Testis (tissue), 3 donors: ENCODE results near the gene CHRNB1. TPM values are rescaled to one million over a fixed set of nuclear protein-coding genes. Genes with fewer than 3 reads are reported as not detected.

Experiments used
- DNase-seq: peaks from one replicate; pipeline ENCODE4 v3.0.0-alpha.2; 2019
- H3K27ac ChIP-seq, 2 donors: fragments of 200-600 bp; sonication (generic); one replicate each; pipeline ENCODE4 v1.5.1; 2019
- H3K27me3 ChIP-seq: fragments of 200-600 bp; sonication (generic); one replicate; pipeline ENCODE4 v1.5.1; 2019
- H3K36me3 ChIP-seq: fragments of 200-600 bp; sonication (generic); one replicate; pipeline ENCODE4 v1.5.1; 2017; ENCODE audit warnings: low read depth; ENCODE audit errors: missing control alignments
- H3K4me1 ChIP-seq: fragments of 200-600 bp; sonication (generic); one replicate; pipeline ENCODE4 v1.5.1; 2019
- H3K4me3 ChIP-seq, 2 donors: fragments of 200-600 bp; sonication (generic); one replicate each; pipeline ENCODE4 v1.5.1; 2017 to 2019
- H3K9me3 ChIP-seq: fragments of 200-600 bp; sonication (generic); one replicate; pipeline ENCODE4 v1.5.1; 2017
- CTCF ChIP-seq, 3 experiments: fragments of 450-650 bp in 2 of 3; fragments of 200-600 bp in 1 of 3; sonication (generic) in 1 of 3; IDR thresholded peaks; one replicate each; pipeline ENCODE4 v1.5.1; 2016 to 2019; ENCODE audit warnings: antibody characterized with exemption in 3 of 3, mild to moderate bottlenecking in 2 of 3, moderate library complexity in 1 of 3
- POLR2A ChIP-seq: fragments of 450-650 bp; IDR thresholded peaks from one replicate; pipeline ENCODE4 v1.6.1; 2017; ENCODE audit warnings: antibody characterized with exemption, mild to moderate bottlenecking, moderate library complexity
- WGBS, 2 donors: methylation state at CpG; one replicate each; pipeline ENCODE4 v1.1.5; 2018; 5-methylcytosine and 5-hydroxymethylcytosine counted together
- intact Hi-C: fragments of 100-400 bp; cut with DNase I; formaldehyde crosslinking; loops from one replicate; pipeline ENCODE4 v1.15.1; 2023; ENCODE audit warnings: low total_unique reads
- polyA plus RNA-seq: library from polyadenylated mRNA; stranded (reverse); fragments of 350-450 nt; fragmentation: Illumina TruSeq; extraction: RNeasy Lipid Tissue Mini Kit (QIAGEN cat#74804); gene quantifications from one replicate; pipeline ENCODE4 v1.2.3, GENCODE V29; 2014; ENCODE audit warnings: low read depth, low replicate concordance; ENCODE audit not compliant: insufficient read depth
- total RNA-seq, 2 donors: library from RNA; depleted of rRNA; stranded (reverse); fragments of >200 nt; gene quantifications; one replicate each; pipeline ENCODE4 v1.2.3, GENCODE V29; 2016

Gene CHRNB1
- total and polyA plus RNA-seq, 3 donors from 2014 or later, result 6.2 to 7.4 (median 6.9) TPM

DNA sequence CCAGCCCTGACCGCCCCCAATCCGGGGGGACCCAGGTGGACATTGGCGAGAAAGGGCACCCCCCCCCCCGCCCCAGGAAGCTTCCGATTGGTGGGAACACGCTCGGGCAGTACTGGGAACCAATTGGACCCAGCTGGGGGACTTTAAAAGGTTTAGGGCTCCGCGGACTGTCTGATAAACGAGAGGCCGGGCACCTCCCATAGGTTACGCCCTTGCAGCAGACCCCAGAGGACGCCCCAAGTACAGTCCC, 41.2 kb upstream of the CHRNB1 start:
- no peak for DNase-seq
- peaks cover 17% of the 10 kb centered on the region for H3K4me1 ChIP-seq
- H3K9me3 ChIP-seq, result no peaks in the 10 kb centered on the region
- H3K27ac ChIP-seq, result peak overlapping the region; percentile 61 to 93
- 0% methylated on average over 13 of the region's 13 CpGs; no CpG with 5 or more reads in 1 of the 2 donors for WGBS, 2 donors
- TF ChIP-seq POLR2A (no peak), CTCF (IDR thresholded peaks at IDR 0.05) (no peak)
- intact Hi-C loops, result no loop called here
- H3K27me3 ChIP-seq, result no peaks in the 10 kb centered on the region
- H3K4me3 ChIP-seq, result peak overlapping the region; percentile 65 to 72
- no peaks in the 10 kb centered on the region for H3K36me3 ChIP-seq

DNA sequence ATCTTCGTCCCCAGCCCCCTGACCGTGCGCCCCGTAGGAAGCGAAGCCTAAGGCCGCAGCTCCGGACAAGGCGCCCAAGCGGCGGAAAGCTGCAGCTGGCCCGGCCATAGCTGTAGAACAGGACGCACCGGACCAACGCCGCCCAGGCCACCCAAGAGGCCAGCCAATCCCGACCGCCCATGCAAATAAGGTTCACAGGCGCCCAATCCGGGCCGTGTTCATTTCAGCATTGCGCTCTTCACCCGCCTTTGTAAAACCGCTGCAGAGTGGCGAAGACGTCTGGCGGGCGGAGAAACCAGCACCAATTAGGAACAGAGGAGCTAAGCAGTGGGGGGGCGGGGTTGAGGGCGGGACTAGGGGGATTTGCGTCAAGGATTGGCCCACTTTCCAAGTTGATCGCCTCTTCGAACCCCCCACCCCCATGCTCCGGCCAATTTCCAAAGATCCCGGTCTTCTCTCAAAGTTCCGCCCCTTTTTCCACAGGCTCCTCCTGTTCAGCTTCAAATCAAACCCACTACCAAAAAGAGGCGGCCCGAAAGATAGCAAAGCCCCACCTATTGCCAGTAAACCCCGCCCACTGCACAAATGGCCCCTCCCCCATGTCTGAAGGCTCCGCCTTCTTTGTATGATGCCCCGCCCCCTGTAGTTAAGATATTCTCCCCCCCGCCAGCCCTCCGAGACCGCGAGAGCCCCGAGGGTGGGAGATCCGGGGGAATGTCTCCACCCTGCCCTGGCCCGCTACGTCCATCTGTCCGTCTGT, 40.7 kb upstream of the CHRNB1 start, which contains the start of gene TMEM256:
TMEM256 (minus strand) TSS at position 121 of the 760 bp plus-strand sequence; CDS start at position 108, 13 bp downstream.
- Histone ChIP-seq H3K4me3 (peak within 1 kb of the TSS; percentile 71 to 72), H3K27ac (peak within 1 kb of the TSS; percentile 93 to 95), H3K9me3 (no peaks in the 10 kb centered on the region), H3K4me1 (peaks cover 17% of the 10 kb centered on the region), H3K27me3 (no peaks in the 10 kb centered on the region), H3K36me3 (no peaks in the 10 kb centered on the region)
- TF ChIP-seq POLR2A (peak; percentile 99), CTCF (IDR thresholded peaks at IDR 0.05) (peak in 1 of 3 experiments; percentile 24)
- intact Hi-C loops, result no loop called here
- peak; percentile 100 for DNase-seq
- 0% methylated on average over 18 to 44 of the region's 49 CpGs for WGBS, 2 donors

DNA sequence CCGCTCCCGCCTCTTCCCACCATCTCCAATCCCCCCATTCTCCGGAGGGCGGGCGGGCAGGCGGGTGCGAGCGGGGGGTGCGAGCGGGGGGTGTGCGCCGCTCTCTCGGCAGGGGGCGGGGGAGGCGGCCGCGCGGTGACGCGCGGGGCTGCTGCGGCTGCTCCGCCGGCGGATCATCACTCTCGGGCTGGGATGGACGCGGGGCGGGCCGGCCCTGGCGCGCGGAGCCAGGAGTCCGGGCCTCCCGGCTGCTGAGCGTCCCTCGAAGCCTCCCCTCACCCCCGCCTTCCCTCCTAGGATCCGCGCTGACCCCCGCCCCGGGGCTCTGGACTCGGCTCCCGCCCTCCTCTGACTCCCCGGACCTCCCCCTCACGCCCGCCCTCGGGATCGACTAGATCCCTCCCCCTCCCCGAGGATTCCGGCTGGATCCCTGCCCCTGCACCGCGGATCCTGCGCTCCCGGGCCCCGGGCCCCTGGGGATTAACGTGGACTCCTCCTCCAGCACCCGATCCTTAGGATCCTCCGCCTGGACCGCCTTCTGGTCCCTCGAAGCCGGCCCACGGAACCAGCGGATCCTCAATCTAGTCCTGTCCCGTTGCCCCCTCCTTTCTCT, 40.0 kb upstream of the CHRNB1 start:
- Histone ChIP-seq H3K36me3 (no peaks in the 10 kb centered on the region), H3K27ac (peak overlapping the region; percentile 93 to 95), H3K9me3 (no peaks in the 10 kb centered on the region), H3K4me1 (peaks cover 17% of the 10 kb centered on the region), H3K27me3 (no peaks in the 10 kb centered on the region), H3K4me3 (peak overlapping the region; percentile 71 to 72)
- WGBS, 2 donors, result 1 to 7% methylated on average over 8 to 54 of the region's 65 CpGs
- DNase-seq, result peak; percentile 57
- no peak for TF ChIP-seq POLR2A
- TF ChIP-seq CTCF (IDR thresholded peaks at IDR 0.05), result no peak
- intact Hi-C loops, result no loop called here

GRCh38 chr17:7405350-7406234, 39.3 kb upstream of the CHRNB1 start:
- intact Hi-C loops, result no loop called here
- peaks cover 17% of the 10 kb centered on the region for H3K4me1 ChIP-seq
- no peaks in the 10 kb centered on the region for H3K9me3 ChIP-seq
- TF ChIP-seq POLR2A (no peak), CTCF (IDR thresholded peaks at IDR 0.05) (no peak)
- DNase-seq, result no peak
- peak overlapping the region; percentile 93 to 95 for H3K27ac ChIP-seq
- no peaks in the 10 kb centered on the region for H3K36me3 ChIP-seq
- peak overlapping the region; percentile 71 to 72 for H3K4me3 ChIP-seq
- WGBS, 2 donors, result 4 to 9% methylated on average over 20 to 22 of the region's 38 CpGs
- no peaks in the 10 kb centered on the region for H3K27me3 ChIP-seq
